ENCODE results near the gene DNAJC18. TPM values are rescaled to one million over a fixed set of nuclear protein-coding genes. Genes with fewer than 3 reads are reported as not detected.

DNAJC18 gene
- total RNA-seq, 2 experiments from 2014 or later = 7.5 to 8.7 TPM

- Mint-ChIP-seq H3K4me3 (peak within 1 kb of the TSS; percentile 88), H3K9me3 (no peaks in the 10 kb centered on the region), H3K36me3 (ENCODE audit: low read depth) (peaks cover 10% of the 10 kb centered on the region), H3K27ac (peak within 1 kb of the TSS; percentile 92), H3K27me3 (no peaks in the 10 kb centered on the region), H3K4me1 (ENCODE audit: low read depth) (peaks cover 77% of the 10 kb centered on the region)
- intact Hi-C loops (cut with DNase I, micrococcal nuclease) = loop anchor here (5.0 kb wide), 3 partner anchors 34 to 49 kb away; partner anchors contain the start of gene DNAJC18 (in 1 of the 2)
- peaks cover 85% of the 10 kb centered on the region for H3K4me1 ChIP-seq (ENCODE audit: insufficient read depth, low read length)
- H3K4me3 ChIP-seq (ENCODE audit: low read length) = peak within 1 kb of the TSS; percentile 59
- ChIA-PET CTCF (interaction anchor here (0.9 to 2.1 kb wide), 2 partner anchors 12 to 47 kb away, joined by 3 to 5 read pairs; no protein-coding TSS in a partner anchor), POLR2A (interaction anchor here (0.6 to 3.6 kb wide), 10 partner anchors 8 to 90 kb away, joined by 3 to 42 read pairs (median 4); partner anchors contain the start of genes DNAJC18 and STING1)
- DNase-seq (peak in 10 of 14 experiments; percentile 27 to 70 (median 41)), ATAC-seq (ENCODE audit: poor library complexity) (peak; percentile 70)
- peaks cover 15% of the 10 kb centered on the region for H3K36me3 ChIP-seq (ENCODE audit: insufficient read depth, low read length)
- H3K27me3 ChIP-seq (ENCODE audit: control insufficient read depth in 1 of 2, insufficient read depth in 2 of 2, low read length in 2 of 2) = no peaks in the 10 kb centered on the region
- no peaks in the 10 kb centered on the region for H3K9me3 ChIP-seq (ENCODE audit: control insufficient read depth in 1 of 2, insufficient read depth in 1 of 2, low read length in 2 of 2)
- peak within 1 kb of the TSS; percentile 64 to 65 for H3K27ac ChIP-seq (ENCODE audit: low read depth in 1 of 2, low read length in 2 of 2)
- no peak for TF ChIP-seq CTCF (IDR thresholded peaks at IDR 0.05)
Measured at GRCh38 chr5:139470821-139471300, 31.5 kb upstream of the DNAJC18 start, which contains the start of gene SMIM33. Gene SMIM33, plus strand, starts transcription at chr5:139471004. Its CDS starts 118 bp downstream, at chr5:139471122.

DNA sequence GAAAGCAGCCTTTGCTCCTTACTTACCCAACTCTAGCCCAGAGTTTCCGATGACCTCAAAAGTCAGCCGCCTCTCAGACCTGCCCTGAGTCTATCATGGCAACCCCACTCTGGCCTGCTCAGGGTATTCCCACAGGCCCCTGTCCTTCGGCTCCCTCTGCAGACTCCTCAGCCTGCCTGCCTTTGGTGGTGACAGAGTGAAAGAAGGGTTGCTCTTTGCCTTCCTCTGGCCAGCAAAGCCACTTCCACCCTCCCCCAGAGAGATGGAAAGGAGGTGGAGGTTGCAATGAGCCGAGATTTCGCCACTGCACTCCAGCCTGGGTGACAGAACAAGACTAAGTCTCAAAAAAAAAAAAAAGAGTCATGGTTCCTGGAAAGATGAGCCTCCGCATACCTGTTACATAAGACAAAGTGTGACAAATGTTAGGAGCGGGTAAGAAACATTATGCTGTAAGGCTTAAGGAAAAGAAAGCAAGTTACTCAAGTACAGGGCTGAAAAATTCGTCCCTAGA is 29.2 kb upstream of the DNAJC18 start:
- CTCF ChIA-PET = interaction anchor here (0.6 to 0.8 kb wide), 2 partner anchors 11 to 46 kb away, joined by 3 to 4 read pairs; no protein-coding TSS in a partner anchor
- intact Hi-C loops (cut with DNase I, micrococcal nuclease) = no loop called here
- Mint-ChIP-seq H3K27ac (peak overlapping the region; percentile 92), H3K4me3 (peak overlapping the region; percentile 59), H3K36me3 (ENCODE audit: low read depth) (no peaks in the 10 kb centered on the region), H3K27me3 (no peaks in the 10 kb centered on the region), H3K4me1 (ENCODE audit: low read depth) (peaks cover 54% of the 10 kb centered on the region), H3K9me3 (no peaks in the 10 kb centered on the region)
- no peaks in the 10 kb centered on the region for H3K9me3 ChIP-seq (ENCODE audit: control insufficient read depth in 1 of 2, insufficient read depth in 1 of 2, low read length in 2 of 2)
- H3K27ac ChIP-seq (ENCODE audit: low read depth in 1 of 2, low read length in 2 of 2) = no peak overlapping the region
- H3K27me3 ChIP-seq (ENCODE audit: control insufficient read depth in 1 of 2, insufficient read depth in 2 of 2, low read length in 2 of 2) = no peaks in the 10 kb centered on the region
- no peak for TF ChIP-seq CTCF (IDR thresholded peaks at IDR 0.05)
- peak in 1 of 14 experiments; percentile 51 for DNase-seq
- peaks cover 61% of the 10 kb centered on the region for H3K4me1 ChIP-seq (ENCODE audit: insufficient read depth, low read length)
- POLR2A ChIA-PET = interaction anchor here (0.6 to 3.6 kb wide), 2 partner anchors 13 to 1031 kb away, joined by 3 to 42 read pairs; partner anchors contain the start of gene STING1
- ATAC-seq (ENCODE audit: poor library complexity) = no peak
- H3K36me3 ChIP-seq (ENCODE audit: insufficient read depth, low read length) = no peaks in the 10 kb centered on the region
- no peak overlapping the region for H3K4me3 ChIP-seq (ENCODE audit: low read length)

DNA sequence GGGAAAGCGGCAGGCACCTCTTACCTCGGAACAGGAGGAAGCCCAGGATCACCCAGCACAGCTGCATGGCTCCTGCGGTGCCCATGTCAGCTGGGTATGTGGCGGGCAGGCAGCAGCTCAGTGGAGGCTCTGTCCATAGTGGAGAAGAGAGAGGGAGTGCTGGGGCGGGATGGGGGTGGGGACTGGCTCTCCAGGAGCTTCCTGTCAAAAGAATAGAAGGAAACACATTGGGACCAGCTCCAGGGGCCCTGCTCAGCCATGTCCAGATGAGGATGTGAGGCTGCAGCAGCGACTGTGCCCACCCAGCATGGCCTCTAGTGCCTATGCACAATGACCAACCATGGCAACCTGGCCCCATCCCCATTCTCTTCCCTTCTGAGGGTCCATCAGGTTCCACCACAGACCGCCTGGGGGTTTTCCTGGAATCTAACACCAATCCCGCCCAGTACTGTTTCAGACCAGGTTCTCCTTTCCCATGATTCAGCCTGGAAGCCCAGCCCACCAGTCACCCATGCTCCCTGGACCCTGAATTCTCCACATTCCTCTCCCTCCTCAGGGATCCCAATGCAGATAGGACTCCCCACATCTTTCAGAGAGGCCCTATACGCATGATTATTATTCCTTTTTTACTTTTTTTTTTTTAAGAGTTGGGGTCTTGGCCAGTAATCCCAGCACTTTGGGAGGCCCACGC is 23.4 kb upstream of the DNAJC18 start, which contains the start of gene ECSCR:
Gene ECSCR (minus strand): TSS at position 158 of the 691 bp plus-strand sequence. CDS start 73 bp downstream, at position 85.
- TF ChIP-seq CTCF (IDR thresholded peaks at IDR 0.05) = no peak
- no peaks in the 10 kb centered on the region for H3K36me3 Mint-ChIP-seq (ENCODE audit: low read depth)
- H3K27me3 Mint-ChIP-seq = no peaks in the 10 kb centered on the region
- no peak for DNase-seq
- POLR2A ChIA-PET = interaction anchor here (0.8 kb wide), 1 partner anchor 42 kb away, joined by 3 read pairs; no protein-coding TSS in a partner anchor
- H3K4me1 Mint-ChIP-seq (ENCODE audit: low read depth) = peaks cover 41% of the 10 kb centered on the region
- Histone ChIP-seq H3K36me3 (ENCODE audit: insufficient read depth, low read length) (no peaks in the 10 kb centered on the region), H3K9me3 (ENCODE audit: control insufficient read depth in 1 of 2, insufficient read depth in 1 of 2, low read length in 2 of 2) (no peaks in the 10 kb centered on the region), H3K4me1 (ENCODE audit: insufficient read depth, low read length) (peaks cover 50% of the 10 kb centered on the region), H3K27ac (ENCODE audit: low read depth in 1 of 2, low read length in 2 of 2) (no peak within 1 kb of the TSS), H3K27me3 (ENCODE audit: control insufficient read depth in 1 of 2, insufficient read depth in 2 of 2, low read length in 2 of 2) (no peaks in the 10 kb centered on the region), H3K4me3 (ENCODE audit: low read length) (no peak within 1 kb of the TSS)
- H3K9me3 Mint-ChIP-seq = no peaks in the 10 kb centered on the region
- CTCF ChIA-PET = interaction anchor here (0.8 to 1.1 kb wide), 2 partner anchors 12 to 40 kb away, joined by 3 read pairs; no protein-coding TSS in a partner anchor
- H3K27ac Mint-ChIP-seq = peak within 1 kb of the TSS; percentile 89
- no peak for ATAC-seq (ENCODE audit: poor library complexity)
- intact Hi-C loops (cut with DNase I, micrococcal nuclease) = no loop called here
- no peak within 1 kb of the TSS for H3K4me3 Mint-ChIP-seq

Data from CD4-positive, alpha-beta T cell (primary cell).